ENCODE results near the gene PTPN14. TPM values are rescaled to one million over a fixed set of nuclear protein-coding genes. Genes with fewer than 3 reads are reported as not detected.
A peak's percentile ranks its signal among the peaks of the same experiment; 100 is the strongest.

PTPN14 gene
- total RNA-seq, 1 experiment from 2014 or later, result 88.4 TPM

DNA sequence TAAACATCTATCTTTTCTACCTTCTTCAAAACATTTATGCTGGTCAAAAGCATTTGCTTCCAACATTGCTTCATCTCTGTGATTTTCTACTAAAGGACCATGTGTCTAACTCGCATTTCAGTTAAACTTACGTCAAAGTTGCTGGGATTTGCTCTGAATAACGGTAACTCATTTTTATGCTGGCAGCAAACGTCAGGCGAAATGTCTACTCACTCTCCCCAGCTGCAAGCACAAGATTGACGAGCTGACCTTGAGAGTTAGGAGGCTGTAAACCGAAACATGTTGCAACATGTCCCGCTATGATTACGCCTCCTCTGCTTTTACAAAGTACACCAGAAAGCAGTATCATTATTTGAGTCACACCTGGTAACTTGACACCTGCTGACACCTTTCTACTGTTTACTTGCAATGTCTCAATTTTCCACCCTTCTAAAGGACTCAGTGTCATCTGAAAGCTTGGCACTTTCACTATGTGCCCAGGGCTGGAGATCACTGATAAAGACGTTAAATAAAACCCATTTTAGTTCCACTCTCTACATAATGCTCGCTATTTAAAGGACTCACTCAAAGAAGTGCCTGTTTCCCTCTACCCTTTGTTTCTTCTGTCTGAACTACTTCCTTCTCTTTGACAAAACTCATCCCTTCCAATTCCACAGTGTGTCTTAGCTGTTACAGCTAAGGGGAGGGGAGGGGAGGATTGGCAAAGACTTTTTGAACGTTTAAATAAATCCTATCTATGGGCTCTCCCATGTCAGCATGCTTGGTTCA is 111.9 kb downstream of the PTPN14 start:
- Mint-ChIP-seq H3K9me3 (peaks cover 5% of the 10 kb centered on the region; the same call in 1 of the 2 replicates), H3K4me3 (peak overlapping the region; percentile 19), H3K27me3 (ENCODE audit: low read depth) (no peaks in the 10 kb centered on the region), H3K36me3 (peaks cover 5% of the 10 kb centered on the region), H3K4me1 (peaks cover 69% of the 10 kb centered on the region), H3K27ac (peak overlapping the region; percentile 98)
- DNase-seq (ENCODE audit: low spot score) (no peak), ATAC-seq (peak; percentile 62)
- ChIA-PET POLR2A (interaction anchor here (0.8 to 2.4 kb wide), 3 partner anchors 113 to 230 kb away, joined by 3 to 6 read pairs (median 3); partner anchors contain the start of gene PTPN14), CTCF (interaction anchor here (0.8 to 1.7 kb wide), 4 partner anchors 13 to 107 kb away, joined by 3 to 5 read pairs (median 4); no protein-coding TSS in a partner anchor)
- 0 out of 2 replicates have a peak, but pooled peaks have one; percentile 69 for TF ChIP-seq TP53 (CRISPR knock-in tag; IDR thresholded peaks at IDR 0.05)
- peak; percentile 96 for TF ChIP-seq GABPB1 (CRISPR knock-in tag; IDR thresholded peaks at IDR 0.05)
- TF ChIP-seq ZNF219 (CRISPR knock-in tag; IDR thresholded peaks at IDR 0.05; ENCODE audit: borderline replicate concordance), result no peak

DNA sequence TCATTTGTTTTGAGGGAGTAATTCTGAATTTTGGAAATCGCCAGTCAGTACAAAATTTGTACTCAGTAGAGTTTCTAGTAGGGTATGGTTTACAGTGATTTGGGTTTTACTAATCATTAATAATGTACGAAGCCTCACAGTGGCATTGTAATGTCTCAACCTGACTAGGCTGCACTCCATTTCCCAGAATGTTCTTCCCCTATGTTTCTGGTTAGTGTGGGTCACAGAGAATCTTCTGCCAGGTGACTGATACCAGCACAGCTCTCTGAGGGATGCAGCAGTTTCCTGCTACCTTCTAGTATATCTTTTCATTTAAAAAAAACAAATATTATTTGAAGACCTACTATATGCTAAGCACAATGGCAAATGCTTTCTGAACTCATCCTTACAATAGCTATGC is 112.9 kb downstream of the PTPN14 start:
- Mint-ChIP-seq H3K27ac (peak overlapping the region; percentile 98), H3K36me3 (peaks cover 5% of the 10 kb centered on the region), H3K9me3 (peaks cover 5% of the 10 kb centered on the region; the same call in 1 of the 2 replicates), H3K4me1 (peaks cover 59% of the 10 kb centered on the region), H3K4me3 (no peak overlapping the region), H3K27me3 (ENCODE audit: low read depth) (no peaks in the 10 kb centered on the region)
- DNase-seq (ENCODE audit: low spot score) (no peak), ATAC-seq (no peak)
- ChIA-PET POLR2A (interaction anchor here (1.1 to 2.4 kb wide), 2 partner anchors 114 to 229 kb away, joined by 3 to 6 read pairs; partner anchors contain the start of gene PTPN14), CTCF (interaction anchor here (0.8 to 1.7 kb wide), 4 partner anchors 14 to 106 kb away, joined by 3 to 5 read pairs (median 4); no protein-coding TSS in a partner anchor)
- TF ChIP-seq PREB (CRISPR knock-in tag; IDR thresholded peaks at IDR 0.05; ENCODE audit: borderline replicate concordance) (no peak), ETV6 (CRISPR knock-in tag; IDR thresholded peaks at IDR 0.05) (no peak)

DNA sequence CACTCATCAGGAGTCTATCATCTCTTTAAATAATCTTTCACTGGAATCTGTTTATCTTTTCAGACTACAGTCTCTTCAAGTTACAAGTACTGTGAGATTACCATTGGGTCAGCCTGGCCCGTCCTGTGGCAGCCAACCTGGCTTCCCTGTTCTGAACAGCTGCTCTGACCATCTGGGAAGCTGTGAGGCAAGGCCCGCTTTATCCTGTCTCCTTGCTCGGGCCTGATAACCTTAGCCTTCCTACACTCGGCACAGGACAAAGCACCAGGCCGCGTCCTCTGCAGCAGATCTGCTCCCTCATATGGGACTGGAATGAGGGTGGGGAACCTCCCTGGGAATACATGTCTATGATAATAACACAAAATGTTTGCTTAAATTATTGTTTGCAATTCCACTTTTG is 113.3 kb downstream of the PTPN14 start:
- POLR2A ChIA-PET, result interaction anchor here (2.4 kb wide), 1 partner anchor 114 kb away, joined by 6 read pairs; the partner anchor contains the start of gene PTPN14
- Mint-ChIP-seq H3K9me3 (peaks cover 5% of the 10 kb centered on the region; the same call in 1 of the 2 replicates), H3K27me3 (ENCODE audit: low read depth) (no peaks in the 10 kb centered on the region), H3K27ac (peak overlapping the region; percentile 93), H3K36me3 (peaks cover 5% of the 10 kb centered on the region), H3K4me1 (peaks cover 54% of the 10 kb centered on the region), H3K4me3 (no peak overlapping the region)
- CTCF ChIA-PET, result interaction anchor here (0.8 to 1.7 kb wide), 2 partner anchors 49 to 105 kb away, joined by 3 to 5 read pairs; no protein-coding TSS in a partner anchor
- DNase-seq (ENCODE audit: low spot score) (peak; percentile 33), ATAC-seq (peak; percentile 57)
- TF ChIP-seq, protein P1, sequence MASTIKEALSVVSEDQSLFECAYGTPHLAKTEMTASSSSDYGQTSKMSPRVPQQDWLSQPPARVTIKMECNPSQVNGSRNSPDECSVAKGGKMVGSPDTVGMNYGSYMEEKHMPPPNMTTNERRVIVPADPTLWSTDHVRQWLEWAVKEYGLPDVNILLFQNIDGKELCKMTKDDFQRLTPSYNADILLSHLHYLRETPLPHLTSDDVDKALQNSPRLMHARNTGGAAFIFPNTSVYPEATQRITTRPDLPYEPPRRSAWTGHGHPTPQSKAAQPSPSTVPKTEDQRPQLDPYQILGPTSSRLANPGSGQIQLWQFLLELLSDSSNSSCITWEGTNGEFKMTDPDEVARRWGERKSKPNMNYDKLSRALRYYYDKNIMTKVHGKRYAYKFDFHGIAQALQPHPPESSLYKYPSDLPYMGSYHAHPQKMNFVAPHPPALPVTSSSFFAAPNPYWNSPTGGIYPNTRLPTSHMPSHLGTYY (CRISPR knock-in tag; IDR thresholded peaks at IDR 0.05), result no peak
- TF ChIP-seq, protein P2, sequence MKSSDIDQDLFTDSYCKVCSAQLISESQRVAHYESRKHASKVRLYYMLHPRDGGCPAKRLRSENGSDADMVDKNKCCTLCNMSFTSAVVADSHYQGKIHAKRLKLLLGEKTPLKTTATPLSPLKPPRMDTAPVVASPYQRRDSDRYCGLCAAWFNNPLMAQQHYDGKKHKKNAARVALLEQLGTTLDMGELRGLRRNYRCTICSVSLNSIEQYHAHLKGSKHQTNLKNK (CRISPR knock-in tag; IDR thresholded peaks at IDR 0.05), result no peak
- no peak for TF ChIP-seq TP53 (CRISPR knock-in tag; IDR thresholded peaks at IDR 0.05)
- no peak for TF ChIP-seq RELA (CRISPR knock-in tag; IDR thresholded peaks at IDR 0.05; ENCODE audit: borderline replicate concordance)
- TF ChIP-seq ZNF121 (CRISPR knock-in tag; IDR thresholded peaks at IDR 0.05), result peak; percentile 95
- TF ChIP-seq ESRRA (CRISPR knock-in tag; IDR thresholded peaks at IDR 0.05; ENCODE audit: borderline replicate concordance), result no peak

GRCh38 chr1:214435867-214436266 is 115.5 kb downstream of the PTPN14 start:
- no peak overlapping the region for H3K4me3 Mint-ChIP-seq
- no peak for DNase-seq (ENCODE audit: low spot score)
- no peak for ATAC-seq
- H3K9me3 Mint-ChIP-seq, result peaks cover 5% of the 10 kb centered on the region; the same call in 1 of the 2 replicates
- H3K27ac Mint-ChIP-seq, result no peak overlapping the region
- CTCF ChIA-PET, result no interaction called here
- H3K27me3 Mint-ChIP-seq (ENCODE audit: low read depth), result no peaks in the 10 kb centered on the region
- H3K4me1 Mint-ChIP-seq, result peaks cover 35% of the 10 kb centered on the region
- POLR2A ChIA-PET, result no interaction called here
- TF ChIP-seq, protein P3, sequence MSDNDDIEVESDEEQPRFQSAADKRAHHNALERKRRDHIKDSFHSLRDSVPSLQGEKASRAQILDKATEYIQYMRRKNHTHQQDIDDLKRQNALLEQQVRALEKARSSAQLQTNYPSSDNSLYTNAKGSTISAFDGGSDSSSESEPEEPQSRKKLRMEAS (CRISPR knock-in tag; IDR thresholded peaks at IDR 0.05), result no peak
- TF ChIP-seq, protein P4, sequence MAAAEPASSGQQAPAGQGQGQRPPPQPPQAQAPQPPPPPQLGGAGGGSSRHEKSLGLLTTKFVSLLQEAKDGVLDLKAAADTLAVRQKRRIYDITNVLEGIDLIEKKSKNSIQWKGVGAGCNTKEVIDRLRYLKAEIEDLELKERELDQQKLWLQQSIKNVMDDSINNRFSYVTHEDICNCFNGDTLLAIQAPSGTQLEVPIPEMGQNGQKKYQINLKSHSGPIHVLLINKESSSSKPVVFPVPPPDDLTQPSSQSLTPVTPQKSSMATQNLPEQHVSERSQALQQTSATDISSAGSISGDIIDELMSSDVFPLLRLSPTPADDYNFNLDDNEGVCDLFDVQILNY (CRISPR knock-in tag; IDR thresholded peaks at IDR 0.05), result no peak
- no peak for TF ChIP-seq NFATC4 (CRISPR knock-in tag; IDR thresholded peaks at IDR 0.05)
- TF ChIP-seq ETV6 (CRISPR knock-in tag; IDR thresholded peaks at IDR 0.05), result no peak
- no peak for TF ChIP-seq ZNF121 (CRISPR knock-in tag; IDR thresholded peaks at IDR 0.05)
- no peak for TF ChIP-seq PREB (CRISPR knock-in tag; IDR thresholded peaks at IDR 0.05; ENCODE audit: borderline replicate concordance)
- TF ChIP-seq JUN (CRISPR knock-in tag; IDR thresholded peaks at IDR 0.05), result no peak
- TF ChIP-seq ZBTB21 (CRISPR knock-in tag; IDR thresholded peaks at IDR 0.05; ENCODE audit: borderline replicate concordance), result no peak
- TF ChIP-seq ZNF416 (CRISPR knock-in tag; IDR thresholded peaks at IDR 0.05), result no peak
- no peak for TF ChIP-seq JAZF1 (CRISPR knock-in tag; IDR thresholded peaks at IDR 0.05)
- no peak for TF ChIP-seq ZNF219 (CRISPR knock-in tag; IDR thresholded peaks at IDR 0.05; ENCODE audit: borderline replicate concordance)
- no peak for TF ChIP-seq E2F4 (CRISPR knock-in tag; IDR thresholded peaks at IDR 0.05; ENCODE audit: borderline replicate concordance, low read depth)
- peaks cover 5% of the 10 kb centered on the region for H3K36me3 Mint-ChIP-seq
